CD4-positive, alpha-beta T cell treated with Interleukin-15 for 1 hour (primary cell): ENCODE data around the gene SMPD4.
A peak's percentile ranks its signal among the peaks of the same experiment; 100 is the strongest.
"Not testable (repeated sequence)": the region's sequence is repeated elsewhere in the genome, so short reads cannot be mapped to it uniquely, and the experiment has no call there.

ENCODE experiments used
- DNase-seq: peaks from one replicate; pipeline ENCODE4 v3.0.0-alpha.2; 2020

Gene SMPD4

GRCh38 chr2:130181325-130181879 is at the start of gene SMPD4:
Gene SMPD4 (minus strand): TSS chr2:130181602. CDS start chr2:130176592, 5,010 bp downstream.
- DNase-seq, result peak; percentile 98

- DNase-seq, result not testable (repeated sequence)
Measured at GRCh38 chr2:130230907-130231306, 49.5 kb upstream of the SMPD4 start.

GRCh38 chr2:130230376-130230775 is 49.0 kb upstream of the SMPD4 start:
- not testable (repeated sequence) for DNase-seq

GRCh38 chr2:130229161-130229510 is 47.7 kb upstream of the SMPD4 start:
- peak; percentile 36 for DNase-seq

GRCh38 chr2:130228467-130229160 is 47.2 kb upstream of the SMPD4 start:
- DNase-seq, result not testable (repeated sequence)

GRCh38 chr2:130228005-130228404 is 46.6 kb upstream of the SMPD4 start:
- not testable (repeated sequence) for DNase-seq

GRCh38 chr2:130222523-130222922 is 41.1 kb upstream of the SMPD4 start:
- not testable (repeated sequence) for DNase-seq

- DNase-seq, result not testable (repeated sequence)
Measured at GRCh38 chr2:130220505-130220904, 39.1 kb upstream of the SMPD4 start.

GRCh38 chr2:130219147-130219546 is 37.7 kb upstream of the SMPD4 start:
- DNase-seq, result not testable (repeated sequence)

- not testable (repeated sequence) for DNase-seq
Measured at GRCh38 chr2:130207051-130207450, 25.6 kb upstream of the SMPD4 start.

- DNase-seq, result not testable (repeated sequence)
Measured at GRCh38 chr2:130203150-130203549, 21.7 kb upstream of the SMPD4 start.

- DNase-seq, result not testable (repeated sequence)
Measured at GRCh38 chr2:130202518-130202917, 21.1 kb upstream of the SMPD4 start.

GRCh38 chr2:130198343-130198742 is 16.9 kb upstream of the SMPD4 start, which contains the start of gene TUBA3E:
Gene TUBA3E (minus strand): TSS chr2:130198439. CDS start chr2:130198360, 79 bp downstream.
- DNase-seq, result no peak

- DNase-seq, result not testable (repeated sequence)
Measured at GRCh38 chr2:130196052-130196451, 14.7 kb upstream of the SMPD4 start.

GRCh38 chr2:130195089-130195635 is 13.8 kb upstream of the SMPD4 start:
- not testable (repeated sequence) for DNase-seq

- not testable (repeated sequence) for DNase-seq
Measured at GRCh38 chr2:130193824-130194223, 12.4 kb upstream of the SMPD4 start.

GRCh38 chr2:130192451-130192850 is 11.0 kb upstream of the SMPD4 start:
- not testable (repeated sequence) for DNase-seq

- not testable (repeated sequence) for DNase-seq
Measured at GRCh38 chr2:130191319-130191718, 9.9 kb upstream of the SMPD4 start.

GRCh38 chr2:130190237-130190636 is 8.8 kb upstream of the SMPD4 start:
- no peak for DNase-seq

GRCh38 chr2:130188958-130189357 is 7.6 kb upstream of the SMPD4 start:
- DNase-seq, result not testable (repeated sequence)

GRCh38 chr2:130187859-130188792 is 6.7 kb upstream of the SMPD4 start:
- not testable (repeated sequence) for DNase-seq

GRCh38 chr2:130187268-130187667 is 5.9 kb upstream of the SMPD4 start:
- DNase-seq, result no peak

GRCh38 chr2:130186391-130186790 is 5.0 kb upstream of the SMPD4 start:
- DNase-seq, result no peak
